ENCODE data around the gene CMSS1.

DNA sequence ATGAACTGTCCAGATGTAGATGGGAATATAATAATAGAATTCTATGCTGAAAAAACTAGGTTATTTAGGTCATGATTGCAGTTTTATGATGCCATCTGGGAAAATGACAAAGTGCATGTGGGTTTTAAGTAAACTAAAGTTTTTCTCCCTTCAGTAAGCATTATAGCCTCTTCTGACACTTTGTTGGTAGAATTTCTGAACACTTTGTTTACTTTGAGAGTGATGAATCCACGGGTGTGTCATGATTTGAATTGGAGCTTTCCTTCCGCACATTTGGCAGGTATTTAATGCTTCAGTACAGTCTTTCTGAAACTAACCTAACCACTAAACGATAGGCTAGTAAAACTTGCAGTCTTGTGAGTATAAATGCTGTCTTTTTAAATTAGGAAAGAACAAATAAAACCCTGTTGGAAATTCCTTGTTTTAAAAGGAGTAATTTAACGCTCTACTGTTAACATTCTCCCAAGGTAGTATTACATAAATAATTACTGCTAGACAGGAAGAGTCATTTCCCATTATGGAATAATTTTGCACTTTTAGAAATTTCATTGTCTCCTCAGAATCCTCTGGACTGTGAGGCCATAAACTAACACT, 289.7 kb downstream of the CMSS1 start:
- TF ChIP-seq, protein P1, sequence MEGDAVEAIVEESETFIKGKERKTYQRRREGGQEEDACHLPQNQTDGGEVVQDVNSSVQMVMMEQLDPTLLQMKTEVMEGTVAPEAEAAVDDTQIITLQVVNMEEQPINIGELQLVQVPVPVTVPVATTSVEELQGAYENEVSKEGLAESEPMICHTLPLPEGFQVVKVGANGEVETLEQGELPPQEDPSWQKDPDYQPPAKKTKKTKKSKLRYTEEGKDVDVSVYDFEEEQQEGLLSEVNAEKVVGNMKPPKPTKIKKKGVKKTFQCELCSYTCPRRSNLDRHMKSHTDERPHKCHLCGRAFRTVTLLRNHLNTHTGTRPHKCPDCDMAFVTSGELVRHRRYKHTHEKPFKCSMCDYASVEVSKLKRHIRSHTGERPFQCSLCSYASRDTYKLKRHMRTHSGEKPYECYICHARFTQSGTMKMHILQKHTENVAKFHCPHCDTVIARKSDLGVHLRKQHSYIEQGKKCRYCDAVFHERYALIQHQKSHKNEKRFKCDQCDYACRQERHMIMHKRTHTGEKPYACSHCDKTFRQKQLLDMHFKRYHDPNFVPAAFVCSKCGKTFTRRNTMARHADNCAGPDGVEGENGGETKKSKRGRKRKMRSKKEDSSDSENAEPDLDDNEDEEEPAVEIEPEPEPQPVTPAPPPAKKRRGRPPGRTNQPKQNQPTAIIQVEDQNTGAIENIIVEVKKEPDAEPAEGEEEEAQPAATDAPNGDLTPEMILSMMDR (IDR thresholded peaks at IDR 0.05 in 4 of 5, conservative IDR thresholded peaks at IDR 0.05 in 1 of 5), result no peak
- no peak for TF ChIP-seq POLR2A (IDR thresholded peaks at IDR 0.05)
